GM12872 (cell line): ENCODE results near the gene CREBRF.

Source experiments
- CTCF ChIP-seq: IDR thresholded peaks from 3 replicates; pipeline ENCODE4 v1.5.1; 2011; ENCODE audit warnings: low read depth, mild to moderate bottlenecking, low read length, moderate library complexity; ENCODE audit not compliant: insufficient read depth

The CREBRF gene

GRCh38 chr5:173075137-173075843, 19.1 kb downstream of the CREBRF start:
- no peak for TF ChIP-seq CTCF

GRCh38 chr5:173075970-173076369, 19.8 kb downstream of the CREBRF start:
- no peak for TF ChIP-seq CTCF

GRCh38 chr5:173078878-173079277, 22.7 kb downstream of the CREBRF start:
- no peak for TF ChIP-seq CTCF

GRCh38 chr5:173089581-173089980, 33.4 kb downstream of the CREBRF start:
- no peak for TF ChIP-seq CTCF

GRCh38 chr5:173090639-173091038, 34.5 kb downstream of the CREBRF start:
- TF ChIP-seq CTCF = no peak

- TF ChIP-seq CTCF = no peak
These were observed 35.8 kb downstream of the CREBRF start for GRCh38 chr5:173091981-173092380.

GRCh38 chr5:173093606-173094005, 37.5 kb downstream of the CREBRF start:
- TF ChIP-seq CTCF = no peak
